SK-N-MC (cell line): Measurements from ENCODE around the gene UBE2G2.

Experiments
- EZH2 ChIP-seq: fragments of 200-600 bp; sonication (generic); IDR thresholded peaks from one replicate; pipeline ENCODE4 v1.6.1; 2017; ENCODE audit warnings: antibody characterized with exemption
- FOXP2 ChIP-seq: optimal IDR thresholded peaks from 2 replicates; pipeline ENCODE3; 2011; ENCODE audit warnings: mild to moderate bottlenecking, moderate library complexity; ENCODE audit not compliant: insufficient read depth; ENCODE audit errors: extremely low read length, control extremely low read depth
- POLR2AphosphoS5 ChIP-seq: IDR thresholded peaks from 2 replicates; pipeline ENCODE4 v1.6.1; 2012; ENCODE audit warnings: mild to moderate bottlenecking, low read depth, low read length, borderline replicate concordance

DNA sequence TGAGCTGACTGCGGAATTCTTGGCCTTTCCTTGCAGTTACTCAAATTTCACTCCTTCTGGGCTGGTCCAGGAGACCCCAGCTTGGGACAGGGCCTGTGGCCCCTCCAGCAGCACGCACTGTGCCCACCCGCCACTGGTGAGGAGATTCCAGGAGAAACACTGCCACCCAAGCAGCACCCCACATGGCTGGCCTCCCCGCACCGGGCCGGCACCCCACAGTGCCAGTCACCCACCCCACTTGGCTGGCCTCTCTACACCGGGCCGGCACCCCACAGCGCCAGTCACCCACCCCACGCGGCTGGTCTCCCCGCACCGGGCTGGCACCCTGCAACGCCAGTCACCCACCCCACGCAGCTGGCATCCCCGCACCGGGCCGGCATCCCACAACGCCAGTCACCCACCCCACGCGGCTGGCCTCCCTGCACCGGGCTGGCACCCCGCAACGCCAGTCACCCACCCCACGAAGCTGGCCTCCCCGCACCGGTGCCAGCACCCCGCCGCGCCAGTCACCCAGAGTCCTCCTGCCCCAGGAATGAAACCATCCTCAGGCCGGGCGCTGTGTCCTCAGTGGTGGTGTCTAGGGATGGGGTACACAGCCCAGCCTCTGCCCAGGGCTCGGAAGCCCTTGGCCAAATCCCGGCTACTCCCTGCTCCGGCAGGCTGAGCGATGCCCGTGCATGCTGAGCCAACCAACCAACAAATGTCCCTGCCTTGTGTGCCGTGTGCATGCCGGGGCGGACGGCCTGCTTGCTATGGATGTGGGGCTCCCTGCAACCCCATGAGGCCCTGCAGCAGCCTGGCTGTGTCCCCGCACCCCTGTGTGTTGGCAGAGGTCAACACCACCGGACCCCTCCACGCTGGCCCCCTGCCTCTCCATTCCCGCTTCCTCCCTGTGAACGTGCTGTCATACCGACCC, 51.6 kb downstream of the UBE2G2 start:
- TF ChIP-seq EZH2 (no peak), FOXP2 (no peak), POLR2AphosphoS5 (no peak)
